Measurements from ENCODE around the gene WDR91.
"Not testable (repeated sequence)": the region's sequence is repeated elsewhere in the genome, so short reads cannot be mapped to it uniquely, and the experiment has no call there.

The WDR91 gene

DNA sequence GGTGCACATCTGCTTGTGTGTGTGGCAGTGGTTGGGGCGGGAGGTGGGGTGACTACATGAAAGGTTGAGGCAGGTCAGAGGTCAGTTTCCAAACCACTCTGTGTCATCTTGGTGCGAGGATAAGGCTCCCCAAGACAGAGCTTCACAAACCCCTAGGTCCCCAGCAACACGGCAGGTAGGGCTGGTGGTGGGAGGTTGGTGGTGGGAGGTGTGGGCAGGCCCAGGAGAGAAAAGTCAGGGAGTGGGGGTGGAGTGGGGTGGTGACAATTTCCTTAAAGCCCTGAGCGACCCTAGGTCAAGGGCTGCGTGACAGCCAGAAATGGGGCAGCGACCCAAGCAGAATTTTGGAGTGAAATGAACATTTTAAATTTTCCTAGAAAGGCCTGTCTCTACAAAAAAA is 20.8 kb upstream of the WDR91 start:
- no peak overlapping the region for H3K4me3 ChIP-seq (ENCODE audit: low read depth in 1 of 2, low read length in 2 of 2)
- no peaks in the 10 kb centered on the region for H3K27me3 ChIP-seq (ENCODE audit: control insufficient read depth in 1 of 2, insufficient read depth in 2 of 2, low read length in 2 of 2)
- no peaks in the 10 kb centered on the region for H3K4me1 ChIP-seq (ENCODE audit: insufficient read depth, low read length)

GRCh38 chr7:135231686-135232085 is 20.4 kb upstream of the WDR91 start:
- Histone ChIP-seq H3K9me3 (ENCODE audit: low read length) (no peaks in the 10 kb centered on the region), H3K9ac (ENCODE audit: low read length) (no peak overlapping the region), H3K4me3 (ENCODE audit: low read depth in 1 of 2, low read length in 2 of 2) (no peak overlapping the region), H3K27ac (ENCODE audit: low read depth, low read length) (no peak overlapping the region), H3K27me3 (ENCODE audit: control insufficient read depth in 1 of 2, insufficient read depth in 2 of 2, low read length in 2 of 2) (no peaks in the 10 kb centered on the region), H3K36me3 (ENCODE audit: insufficient read depth, low read length) (no peaks in the 10 kb centered on the region), H3K4me1 (ENCODE audit: insufficient read depth, low read length) (no peaks in the 10 kb centered on the region)

More for the DNA sequence above, 20.8 kb upstream of the WDR91 start:
- Histone ChIP-seq H3K36me3 (ENCODE audit: insufficient read depth, low read length) (no peaks in the 10 kb centered on the region), H3K9ac (ENCODE audit: low read length) (no peak overlapping the region), H3K9me3 (ENCODE audit: low read length) (no peaks in the 10 kb centered on the region), H3K27ac (ENCODE audit: low read depth, low read length) (no peak overlapping the region)

- H3K4me1 ChIP-seq (ENCODE audit: insufficient read depth, low read length): no peaks in the 10 kb centered on the region
- no peak overlapping the region for H3K27ac ChIP-seq (ENCODE audit: low read depth, low read length)
- H3K9ac ChIP-seq (ENCODE audit: low read length): no peak overlapping the region
- H3K4me3 ChIP-seq (ENCODE audit: low read depth in 1 of 2, low read length in 2 of 2): no peak overlapping the region
- H3K36me3 ChIP-seq (ENCODE audit: insufficient read depth, low read length): no peaks in the 10 kb centered on the region
- H3K27me3 ChIP-seq (ENCODE audit: control insufficient read depth in 1 of 2, insufficient read depth in 2 of 2, low read length in 2 of 2): no peaks in the 10 kb centered on the region
- no peaks in the 10 kb centered on the region for H3K9me3 ChIP-seq (ENCODE audit: low read length)
Observed at GRCh38 chr7:135224027-135224426, 12.7 kb upstream of the WDR91 start.

- Histone ChIP-seq H3K4me3 (ENCODE audit: low read depth in 1 of 2, low read length in 2 of 2) (no peak overlapping the region), H3K27ac (ENCODE audit: low read depth, low read length) (no peak overlapping the region), H3K4me1 (ENCODE audit: insufficient read depth, low read length) (no peaks in the 10 kb centered on the region), H3K27me3 (ENCODE audit: control insufficient read depth in 1 of 2, insufficient read depth in 2 of 2, low read length in 2 of 2) (no peaks in the 10 kb centered on the region), H3K36me3 (ENCODE audit: insufficient read depth, low read length) (no peaks in the 10 kb centered on the region), H3K9me3 (ENCODE audit: low read length) (no peaks in the 10 kb centered on the region), H3K9ac (ENCODE audit: low read length) (no peak overlapping the region)
Observed at GRCh38 chr7:135217645-135218509, 6.6 kb upstream of the WDR91 start.

- no peaks in the 10 kb centered on the region for H3K9me3 ChIP-seq (ENCODE audit: low read length)
- H3K36me3 ChIP-seq (ENCODE audit: insufficient read depth, low read length): no peaks in the 10 kb centered on the region
- no peak overlapping the region for H3K9ac ChIP-seq (ENCODE audit: low read length)
- no peak overlapping the region for H3K27ac ChIP-seq (ENCODE audit: low read depth, low read length)
- no peak overlapping the region for H3K4me3 ChIP-seq (ENCODE audit: low read depth in 1 of 2, low read length in 2 of 2)
- H3K4me1 ChIP-seq (ENCODE audit: insufficient read depth, low read length): no peaks in the 10 kb centered on the region
- no peaks in the 10 kb centered on the region for H3K27me3 ChIP-seq (ENCODE audit: control insufficient read depth in 1 of 2, insufficient read depth in 2 of 2, low read length in 2 of 2)
Observed at GRCh38 chr7:135215698-135216097, 4.4 kb upstream of the WDR91 start.

GRCh38 chr7:135215180-135215579 is 3.9 kb upstream of the WDR91 start:
- Histone ChIP-seq H3K9ac (ENCODE audit: low read length) (no peak overlapping the region), H3K27me3 (ENCODE audit: control insufficient read depth in 1 of 2, insufficient read depth in 2 of 2, low read length in 2 of 2) (no peaks in the 10 kb centered on the region), H3K9me3 (ENCODE audit: low read length) (no peaks in the 10 kb centered on the region), H3K27ac (ENCODE audit: low read depth, low read length) (no peak overlapping the region), H3K36me3 (ENCODE audit: insufficient read depth, low read length) (no peaks in the 10 kb centered on the region), H3K4me3 (ENCODE audit: low read depth in 1 of 2, low read length in 2 of 2) (no peak overlapping the region), H3K4me1 (ENCODE audit: insufficient read depth, low read length) (peaks cover 4% of the 10 kb centered on the region)

DNA sequence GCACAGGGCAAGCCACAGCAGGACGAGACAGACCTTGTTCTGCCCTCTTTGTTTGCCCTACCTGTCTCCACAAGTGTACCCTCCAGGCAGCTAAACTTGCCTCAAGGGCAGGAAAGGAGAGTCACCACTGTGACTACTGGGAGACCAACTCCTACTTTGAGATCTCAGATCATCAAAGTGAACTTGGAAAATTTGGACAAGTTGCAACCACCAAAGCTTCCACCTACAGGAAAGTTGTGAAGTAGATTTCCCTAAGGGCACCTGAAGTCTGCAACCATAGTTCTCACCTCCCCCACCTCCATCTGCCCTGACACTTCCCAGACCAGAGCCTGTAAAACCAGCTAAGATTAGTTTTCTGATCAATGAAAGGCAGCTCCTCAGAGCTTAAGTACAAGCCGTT is 2.5 kb upstream of the WDR91 start:
- Histone ChIP-seq H3K4me1 (ENCODE audit: insufficient read depth, low read length) (peaks cover 6% of the 10 kb centered on the region), H3K9me3 (ENCODE audit: low read length) (no peaks in the 10 kb centered on the region), H3K36me3 (ENCODE audit: insufficient read depth, low read length) (no peaks in the 10 kb centered on the region), H3K9ac (ENCODE audit: low read length) (no peak overlapping the region), H3K27ac (ENCODE audit: low read depth, low read length) (no peak overlapping the region), H3K4me3 (ENCODE audit: low read depth in 1 of 2, low read length in 2 of 2) (no peak overlapping the region), H3K27me3 (ENCODE audit: control insufficient read depth in 1 of 2, insufficient read depth in 2 of 2, low read length in 2 of 2) (no peaks in the 10 kb centered on the region)

- H3K9ac ChIP-seq (ENCODE audit: low read length): peak overlapping the region; percentile 32
- H3K27me3 ChIP-seq (ENCODE audit: control insufficient read depth in 1 of 2, insufficient read depth in 2 of 2, low read length in 2 of 2); H3K36me3 ChIP-seq (ENCODE audit: insufficient read depth, low read length); H3K9me3 ChIP-seq (ENCODE audit: low read length); H3K4me1 ChIP-seq (ENCODE audit: insufficient read depth, low read length): not testable (repeated sequence)
- peak overlapping the region; percentile 36 for H3K27ac ChIP-seq (ENCODE audit: low read depth, low read length)
- H3K4me3 ChIP-seq (ENCODE audit: low read depth in 1 of 2, low read length in 2 of 2): peak overlapping the region; percentile 58 to 64
Observed at GRCh38 chr7:135211946-135212685, 790 bp upstream of the WDR91 start.

DNA sequence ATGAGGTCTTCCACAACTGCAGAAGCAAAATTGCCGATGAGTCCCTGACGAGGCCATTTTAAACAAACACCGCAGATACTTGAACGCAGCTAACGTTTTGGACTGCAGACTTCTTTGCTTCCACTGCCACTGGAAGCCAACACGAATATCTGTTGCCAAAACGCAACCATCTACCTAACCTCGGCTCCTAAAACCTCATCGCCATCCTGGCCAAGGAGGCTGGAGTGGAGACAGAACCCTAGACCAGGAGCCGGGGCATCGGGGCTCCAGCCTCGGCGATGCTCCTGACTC is 493 bp downstream of the WDR91 start:
- Histone ChIP-seq H3K9me3 (ENCODE audit: low read length) (no peaks in the 10 kb centered on the region), H3K27me3 (ENCODE audit: control insufficient read depth in 1 of 2, insufficient read depth in 2 of 2, low read length in 2 of 2) (no peaks in the 10 kb centered on the region), H3K27ac (ENCODE audit: low read depth, low read length) (peak overlapping the region; percentile 97), H3K4me3 (ENCODE audit: low read depth in 1 of 2, low read length in 2 of 2) (peak overlapping the region; percentile 93 to 94), H3K9ac (ENCODE audit: low read length) (peak overlapping the region; percentile 52), H3K36me3 (ENCODE audit: insufficient read depth, low read length) (peaks cover 8% of the 10 kb centered on the region), H3K4me1 (ENCODE audit: insufficient read depth, low read length) (peaks cover 6% of the 10 kb centered on the region)

- Histone ChIP-seq H3K9me3 (ENCODE audit: low read length) (no peaks in the 10 kb centered on the region), H3K4me1 (ENCODE audit: insufficient read depth, low read length) (peaks cover 6% of the 10 kb centered on the region), H3K9ac (ENCODE audit: low read length) (no peak overlapping the region), H3K36me3 (ENCODE audit: insufficient read depth, low read length) (peaks cover 13% of the 10 kb centered on the region), H3K27me3 (ENCODE audit: control insufficient read depth in 1 of 2, insufficient read depth in 2 of 2, low read length in 2 of 2) (no peaks in the 10 kb centered on the region), H3K4me3 (ENCODE audit: low read depth in 1 of 2, low read length in 2 of 2) (no peak overlapping the region), H3K27ac (ENCODE audit: low read depth, low read length) (no peak overlapping the region)
Observed at GRCh38 chr7:135209225-135209834, 2.0 kb downstream of the WDR91 start.

GRCh38 chr7:135208102-135208793 is 3.1 kb downstream of the WDR91 start:
- Histone ChIP-seq H3K27me3 (ENCODE audit: control insufficient read depth in 1 of 2, insufficient read depth in 2 of 2, low read length in 2 of 2) (no peaks in the 10 kb centered on the region), H3K9ac (ENCODE audit: low read length) (no peak overlapping the region), H3K9me3 (ENCODE audit: low read length) (no peaks in the 10 kb centered on the region), H3K4me3 (ENCODE audit: low read depth in 1 of 2, low read length in 2 of 2) (no peak overlapping the region), H3K27ac (ENCODE audit: low read depth, low read length) (no peak overlapping the region), H3K4me1 (ENCODE audit: insufficient read depth, low read length) (peaks cover 6% of the 10 kb centered on the region), H3K36me3 (ENCODE audit: insufficient read depth, low read length) (peaks cover 22% of the 10 kb centered on the region)

All from muscle layer of colon (tissue), 2 donors.